H9 (cell line): ENCODE measurements around the gene DIAPH3. TPM values are rescaled to one million over a fixed set of nuclear protein-coding genes. Genes with fewer than 3 reads are reported as not detected.
"Not testable (repeated sequence)": the region's sequence is repeated elsewhere in the genome, so short reads cannot be mapped to it uniquely, and the experiment has no call there.

Experiments
- DNase-seq: peaks from one replicate; pipeline ENCODE4 v3.0.0-alpha.2; 2017
- H2AFZ ChIP-seq: one replicate; pipeline ENCODE4 v1.6.1; 2013; ENCODE audit warnings: mild to moderate bottlenecking, low read length, control low read depth, moderate library complexity
- H2AK5ac ChIP-seq: 2 replicates; pipeline ENCODE4 v1.6.1; 2013; ENCODE audit warnings: low read length, control low read depth, mixed read lengths; ENCODE audit not compliant: insufficient read length
- H2BK120ac ChIP-seq: one replicate; pipeline ENCODE4 v1.6.1; 2013; ENCODE audit warnings: low read depth, mild to moderate bottlenecking, low read length, control low read depth, inconsistent platforms; ENCODE audit not compliant: poor library complexity, severe bottlenecking
- H2BK12ac ChIP-seq: 2 replicates; pipeline ENCODE4 v1.6.1; 2013; ENCODE audit warnings: low read length, control low read depth, mixed read lengths, low read depth; ENCODE audit not compliant: insufficient read length
- H2BK15ac ChIP-seq: 2 replicates; pipeline ENCODE4 v1.6.1; 2013; ENCODE audit warnings: low read depth, low read length, control low read depth
- H2BK20ac ChIP-seq: one replicate; pipeline ENCODE4 v1.6.1; 2013; ENCODE audit warnings: low read depth, mild to moderate bottlenecking, low read length, control low read depth, inconsistent platforms; ENCODE audit not compliant: poor library complexity, severe bottlenecking
- H2BK5ac ChIP-seq: 2 replicates; pipeline ENCODE4 v1.6.1; 2013; ENCODE audit warnings: low read length, control low read depth, mixed read lengths; ENCODE audit not compliant: insufficient read length
- H3K14ac ChIP-seq: 2 replicates; pipeline ENCODE4 v1.6.1; 2013; ENCODE audit warnings: low read length, control low read depth; ENCODE audit not compliant: insufficient read depth
- H3K18ac ChIP-seq: 2 replicates; pipeline ENCODE4 v1.6.1; 2013; ENCODE audit warnings: low read depth, mild to moderate bottlenecking, mixed read lengths, low read length, control low read depth; ENCODE audit not compliant: insufficient read length
- H3K23ac ChIP-seq: 2 replicates; pipeline ENCODE4 v1.6.1; 2013; ENCODE audit warnings: low read length, control low read depth, mixed read lengths, low read depth; ENCODE audit not compliant: insufficient read length
- H3K23me2 ChIP-seq: 2 replicates; pipeline ENCODE4 v1.6.1; 2013; ENCODE audit warnings: low read depth, mild to moderate bottlenecking, mixed read lengths, low read length, control low read depth; ENCODE audit not compliant: insufficient read length, poor library complexity, severe bottlenecking
- H3K27ac ChIP-seq: 2 replicates; pipeline ENCODE4 v1.5.1; 2013; ENCODE audit warnings: low read length, control low read depth, mixed read lengths, low read depth; ENCODE audit not compliant: insufficient read length
- H3K27me3 ChIP-seq: 2 replicates; pipeline ENCODE4 v1.6.1; 2013; ENCODE audit warnings: low read length, control low read depth, inconsistent platforms; ENCODE audit not compliant: insufficient read depth
- H3K4ac ChIP-seq: 2 replicates; pipeline ENCODE4 v1.6.1; 2013; ENCODE audit warnings: low read depth, mild to moderate bottlenecking, control low read depth, inconsistent platforms, low read length, moderate library complexity
- H3K4me1 ChIP-seq: 2 replicates; pipeline ENCODE4 v1.6.1; 2013; ENCODE audit warnings: low read length, control low read depth, inconsistent platforms; ENCODE audit not compliant: insufficient read depth
- H3K4me2 ChIP-seq: 2 replicates; pipeline ENCODE4 v1.6.1; 2013; ENCODE audit warnings: low read length, control low read depth, mixed read lengths; ENCODE audit not compliant: insufficient read length, insufficient read depth
- H3K56ac ChIP-seq: 2 replicates; pipeline ENCODE4 v1.6.1; 2013; ENCODE audit warnings: low read depth, mild to moderate bottlenecking, mixed read lengths, low read length, control low read depth; ENCODE audit not compliant: insufficient read length
- H3K79me1 ChIP-seq: 2 replicates; pipeline ENCODE4 v1.6.1; 2013; ENCODE audit warnings: low read depth, mild to moderate bottlenecking, moderate library complexity, low read length, control low read depth, inconsistent platforms; ENCODE audit not compliant: insufficient read depth, poor library complexity, severe bottlenecking
- H3K79me2 ChIP-seq: 2 replicates; pipeline ENCODE4 v1.6.1; 2013; ENCODE audit warnings: low read length, control low read depth, inconsistent platforms; ENCODE audit not compliant: insufficient read depth
- H3K9ac ChIP-seq: 2 replicates; pipeline ENCODE4 v1.6.1; 2013; ENCODE audit warnings: low read length, control low read depth, mixed read lengths; ENCODE audit not compliant: insufficient read length; ENCODE audit errors: extremely low read depth
- H3K9me3 ChIP-seq: one replicate; pipeline ENCODE4 v1.6.1; 2013; ENCODE audit warnings: low read depth, low read length, inconsistent platforms; ENCODE audit not compliant: control insufficient read depth
- H3T11ph ChIP-seq: one replicate; pipeline ENCODE4 v1.6.1; 2013; ENCODE audit warnings: mild to moderate bottlenecking, low read length, control low read depth, inconsistent platforms
- H4K20me1 ChIP-seq: one replicate; pipeline ENCODE4 v1.6.1; 2013; ENCODE audit not compliant: control insufficient read depth, insufficient read length, insufficient read depth
- H4K5ac ChIP-seq: 2 replicates; pipeline ENCODE4 v1.6.1; 2013; ENCODE audit warnings: low read depth, mild to moderate bottlenecking, mixed read lengths, low read length, control low read depth; ENCODE audit not compliant: insufficient read length
- H4K8ac ChIP-seq: replicated peaks from 2 replicates; pipeline ENCODE4 v1.6.1; 2013; ENCODE audit warnings: low read length, control low read depth, mixed read lengths, low read depth; ENCODE audit not compliant: insufficient read length
- H4K91ac ChIP-seq: 2 replicates; pipeline ENCODE4 v1.6.1; 2013; ENCODE audit warnings: low read depth, mild to moderate bottlenecking, moderate library complexity, mixed read lengths, low read length, control low read depth; ENCODE audit not compliant: insufficient read length
- H3K27ac Mint-ChIP-seq, 3 experiments: 2 replicates in 2 of 3; 3 replicates in 1 of 3; pipeline ENCODE4 v1.8.0; 2020 to 2021; ENCODE audit warnings: mixed read lengths in 3 of 3, mild to moderate bottlenecking in 1 of 3, moderate library complexity in 1 of 3
- H3K27me3 Mint-ChIP-seq: 2 replicates; pipeline ENCODE4 v1.8.0; 2021; ENCODE audit warnings: low read depth, mild to moderate bottlenecking, moderate library complexity, mixed read lengths
- H3K36me3 Mint-ChIP-seq, 3 experiments: 2 replicates in 2 of 3; 3 replicates in 1 of 3; pipeline ENCODE4 v1.8.0; 2020 to 2021; ENCODE audit warnings: low read depth in 3 of 3, mixed read lengths in 3 of 3; ENCODE audit not compliant: insufficient read depth in 1 of 3
- H3K4me1 Mint-ChIP-seq, 2 experiments: 2 replicates each; pipeline ENCODE4 v1.8.0; 2020; ENCODE audit warnings: mixed read lengths in 2 of 2
- H3K4me3 Mint-ChIP-seq, 2 experiments: 2 replicates in 1 of 2; 3 replicates in 1 of 2; pipeline ENCODE4 v1.8.0; 2020 to 2021; ENCODE audit warnings: mild to moderate bottlenecking in 2 of 2, mixed read lengths in 2 of 2, moderate library complexity in 1 of 2
- H3K9me3 Mint-ChIP-seq, 2 experiments: 2 replicates in 1 of 2; 3 replicates in 1 of 2; pipeline ENCODE4 v1.8.0; 2020; ENCODE audit warnings: mild to moderate bottlenecking in 2 of 2, mixed read lengths in 2 of 2, moderate library complexity in 1 of 2
- WGBS: extraction: QIAGEN DNeasy Blood & Tissue Kit; methylation state at CpG from one replicate; pipeline ENCODE4 v1.1.7; 2013; ENCODE audit warnings: missing lambda C conversion rate, low lambda C conversion rate, mixed read lengths; ENCODE audit not compliant: insufficient read length; ENCODE audit errors: extremely low coverage; 5-methylcytosine and 5-hydroxymethylcytosine counted together
- total RNA-seq: library from RNA; stranded (reverse); gene quantifications from 2 replicates; pipeline ENCODE4 v1.2.1, GENCODE V29; 2021
- TF ChIP-seq, protein P1 (sequence below): fragments of 200-600 bp; sonication (generic); conservative IDR thresholded peaks from 3 replicates; pipeline ENCODE4 v1.8.0; 2021; ENCODE audit warnings: antibody characterized with exemption, mild to moderate bottlenecking

Gene DIAPH3
- total RNA-seq, 1 experiment from 2014 or later = 23.1 TPM

DNA sequence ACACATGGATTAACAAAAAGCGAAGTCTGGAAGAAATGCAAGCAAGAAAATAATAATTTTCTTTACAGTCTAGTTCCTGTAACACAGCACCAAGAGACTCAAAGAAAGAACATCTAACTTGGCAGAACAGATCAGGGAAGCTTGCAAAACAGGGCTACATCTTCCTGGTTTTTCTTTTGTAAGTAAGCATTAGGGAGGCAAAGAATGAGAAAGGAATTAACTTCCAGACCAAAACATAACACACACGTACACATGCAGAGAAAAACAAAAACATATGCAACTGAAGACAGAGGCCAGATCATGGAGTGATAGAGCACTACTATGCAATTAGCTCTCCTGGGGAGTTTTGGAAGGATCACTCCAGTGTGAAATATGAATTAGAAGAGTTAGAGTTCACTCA is 120.5 kb downstream of the DIAPH3 start:
- H3K4me1 Mint-ChIP-seq = peaks cover 10 to 16% of the 10 kb centered on the region in 2 experiments
- no peaks in the 10 kb centered on the region for H3K23me2 ChIP-seq
- no peaks in the 10 kb centered on the region for H4K20me1 ChIP-seq
- no peak overlapping the region for H3K56ac ChIP-seq
- no peak overlapping the region for H3K27ac ChIP-seq
- TF ChIP-seq, protein P1, sequence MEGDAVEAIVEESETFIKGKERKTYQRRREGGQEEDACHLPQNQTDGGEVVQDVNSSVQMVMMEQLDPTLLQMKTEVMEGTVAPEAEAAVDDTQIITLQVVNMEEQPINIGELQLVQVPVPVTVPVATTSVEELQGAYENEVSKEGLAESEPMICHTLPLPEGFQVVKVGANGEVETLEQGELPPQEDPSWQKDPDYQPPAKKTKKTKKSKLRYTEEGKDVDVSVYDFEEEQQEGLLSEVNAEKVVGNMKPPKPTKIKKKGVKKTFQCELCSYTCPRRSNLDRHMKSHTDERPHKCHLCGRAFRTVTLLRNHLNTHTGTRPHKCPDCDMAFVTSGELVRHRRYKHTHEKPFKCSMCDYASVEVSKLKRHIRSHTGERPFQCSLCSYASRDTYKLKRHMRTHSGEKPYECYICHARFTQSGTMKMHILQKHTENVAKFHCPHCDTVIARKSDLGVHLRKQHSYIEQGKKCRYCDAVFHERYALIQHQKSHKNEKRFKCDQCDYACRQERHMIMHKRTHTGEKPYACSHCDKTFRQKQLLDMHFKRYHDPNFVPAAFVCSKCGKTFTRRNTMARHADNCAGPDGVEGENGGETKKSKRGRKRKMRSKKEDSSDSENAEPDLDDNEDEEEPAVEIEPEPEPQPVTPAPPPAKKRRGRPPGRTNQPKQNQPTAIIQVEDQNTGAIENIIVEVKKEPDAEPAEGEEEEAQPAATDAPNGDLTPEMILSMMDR = no peak
- H3K4ac ChIP-seq = no peak overlapping the region
- H3K4me3 Mint-ChIP-seq = no peak overlapping the region
- H2BK5ac ChIP-seq = no peak overlapping the region
- H3K18ac ChIP-seq = no peak overlapping the region
- no CpG with 5 or more reads among the region's 2 CpGs for WGBS
- no peaks in the 10 kb centered on the region for H3K4me1 ChIP-seq
- H3K36me3 Mint-ChIP-seq = peaks cover 9 to 18% (median 9%) of the 10 kb centered on the region in 3 experiments; a peak in 6 of 7 replicates
- no peaks in the 10 kb centered on the region for H3K79me2 ChIP-seq
- H4K8ac ChIP-seq = no peak overlapping the region
- H3K9me3 ChIP-seq = no peaks in the 10 kb centered on the region
- no peaks in the 10 kb centered on the region for H3K79me1 ChIP-seq
- no peak overlapping the region for H3K4me2 ChIP-seq
- H3T11ph ChIP-seq = no peak overlapping the region
- no peak overlapping the region for H2BK120ac ChIP-seq
- H2AFZ ChIP-seq = no peak overlapping the region
- H3K27ac Mint-ChIP-seq = peak overlapping the region in 1 of 3 experiments; percentile 46; a peak in 2 of 7 replicates
- no peak overlapping the region for H2BK20ac ChIP-seq
- H2BK12ac ChIP-seq = no peak overlapping the region
- no peak overlapping the region for H4K5ac ChIP-seq
- H3K23ac ChIP-seq = no peak overlapping the region
- 0 out of 2 replicates have a peak, but pooled peaks cover 2% of the 10 kb centered on the region for H3K27me3 Mint-ChIP-seq
- H3K14ac ChIP-seq = no peak overlapping the region
- peaks cover 0 to 3% of the 10 kb centered on the region in 2 experiments; a peak in 3 of 5 replicates for H3K9me3 Mint-ChIP-seq
- DNase-seq = no peak
- H2AK5ac ChIP-seq = no peak overlapping the region
- H3K27me3 ChIP-seq = no peaks in the 10 kb centered on the region
- no peak overlapping the region for H3K9ac ChIP-seq
- no peak overlapping the region for H4K91ac ChIP-seq
- no peak overlapping the region for H2BK15ac ChIP-seq

DNA sequence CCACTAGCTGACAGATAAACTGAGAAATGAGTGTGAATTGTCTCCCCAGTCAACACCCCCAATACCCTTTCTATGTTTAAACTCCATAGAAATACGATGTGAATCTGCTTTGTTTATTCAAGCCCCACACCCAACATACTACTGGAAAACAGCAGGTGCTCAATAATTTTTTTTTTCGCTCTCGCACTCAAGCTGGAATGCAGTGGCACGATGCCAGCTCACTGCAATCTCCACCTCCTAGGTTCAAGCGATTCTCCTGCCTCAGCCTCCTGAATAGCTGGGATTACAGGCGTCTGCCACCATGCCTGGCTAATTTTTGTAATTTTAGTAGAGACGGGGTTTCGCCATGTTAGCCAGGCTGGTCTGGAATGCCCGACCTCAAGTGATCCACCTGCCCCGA is 123.1 kb downstream of the DIAPH3 start:
- H3K9ac ChIP-seq, H3K27ac Mint-ChIP-seq, H3K4me3 Mint-ChIP-seq, H3K56ac ChIP-seq, H3K4ac ChIP-seq, H3K79me2 ChIP-seq, H2AK5ac ChIP-seq, H3K4me2 ChIP-seq, H3K23me2 ChIP-seq, H2AFZ ChIP-seq, H4K20me1 ChIP-seq, H2BK12ac ChIP-seq, H2BK5ac ChIP-seq, H3K9me3 ChIP-seq, H2BK120ac ChIP-seq, H3K18ac ChIP-seq, H4K5ac ChIP-seq, H4K8ac ChIP-seq, H2BK20ac ChIP-seq, H2BK15ac ChIP-seq, H4K91ac ChIP-seq, H3K79me1 ChIP-seq, H3K14ac ChIP-seq, H3K27me3 Mint-ChIP-seq, DNase-seq, H3K9me3 Mint-ChIP-seq, H3K27ac ChIP-seq, H3K27me3 ChIP-seq, H3K23ac ChIP-seq, H3K4me1 ChIP-seq, H3T11ph ChIP-seq, H3K36me3 Mint-ChIP-seq: not testable (repeated sequence)
- H3K4me1 Mint-ChIP-seq = peaks cover 12 to 20% of the 10 kb centered on the region in 2 experiments
- WGBS = no CpG with 5 or more reads among the region's 10 CpGs
